Measurements from ENCODE around the gene TBC1D22B.

- TF ChIP-seq POLR2A (IDR thresholded peaks at IDR 0.05) (no peak), POLR2AphosphoS5 (IDR thresholded peaks at IDR 0.05; ENCODE audit: insufficient read depth in 1 of 2, low read depth in 1 of 2) (no peak)
- TF ChIP-seq, protein P1, sequence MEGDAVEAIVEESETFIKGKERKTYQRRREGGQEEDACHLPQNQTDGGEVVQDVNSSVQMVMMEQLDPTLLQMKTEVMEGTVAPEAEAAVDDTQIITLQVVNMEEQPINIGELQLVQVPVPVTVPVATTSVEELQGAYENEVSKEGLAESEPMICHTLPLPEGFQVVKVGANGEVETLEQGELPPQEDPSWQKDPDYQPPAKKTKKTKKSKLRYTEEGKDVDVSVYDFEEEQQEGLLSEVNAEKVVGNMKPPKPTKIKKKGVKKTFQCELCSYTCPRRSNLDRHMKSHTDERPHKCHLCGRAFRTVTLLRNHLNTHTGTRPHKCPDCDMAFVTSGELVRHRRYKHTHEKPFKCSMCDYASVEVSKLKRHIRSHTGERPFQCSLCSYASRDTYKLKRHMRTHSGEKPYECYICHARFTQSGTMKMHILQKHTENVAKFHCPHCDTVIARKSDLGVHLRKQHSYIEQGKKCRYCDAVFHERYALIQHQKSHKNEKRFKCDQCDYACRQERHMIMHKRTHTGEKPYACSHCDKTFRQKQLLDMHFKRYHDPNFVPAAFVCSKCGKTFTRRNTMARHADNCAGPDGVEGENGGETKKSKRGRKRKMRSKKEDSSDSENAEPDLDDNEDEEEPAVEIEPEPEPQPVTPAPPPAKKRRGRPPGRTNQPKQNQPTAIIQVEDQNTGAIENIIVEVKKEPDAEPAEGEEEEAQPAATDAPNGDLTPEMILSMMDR (IDR thresholded peaks at IDR 0.05): no peak
These were observed 22.0 kb downstream of the TBC1D22B start for GRCh38 chr6:37279366-37280134.
